Fibroblast of gingiva (primary cell): ENCODE data around the gene NAALADL2.

Experiments
- DNase-seq: peaks from one replicate; pipeline ENCODE4 v3.0.0-alpha.2; 2011; ENCODE audit warnings: low read depth

The NAALADL2 gene

DNA sequence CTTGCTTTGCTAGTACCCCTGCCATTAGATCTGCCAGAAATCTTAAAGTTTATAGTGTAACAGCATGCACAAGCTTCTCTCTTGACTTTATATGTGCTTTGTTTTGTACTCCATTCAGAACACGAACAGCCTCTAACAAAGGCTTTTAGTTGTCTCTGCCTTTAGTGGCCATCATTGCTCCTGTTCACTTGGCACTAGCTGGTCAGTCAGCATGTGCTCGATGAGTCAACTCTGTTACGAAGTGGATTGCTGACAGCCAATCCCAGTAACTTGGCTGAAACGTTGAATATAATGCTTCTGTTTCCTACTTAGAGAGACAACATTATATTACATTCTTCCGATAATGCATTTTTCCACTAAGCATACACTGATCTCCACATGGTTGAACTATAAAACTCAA, 349.2 kb downstream of the NAALADL2 start:
- DNase-seq: peak; percentile 11

GRCh38 chr3:175211466-175211865, 352.3 kb downstream of the NAALADL2 start:
- DNase-seq: no peak

GRCh38 chr3:175212896-175213295, 353.8 kb downstream of the NAALADL2 start:
- peak; percentile 55 for DNase-seq

- no peak for DNase-seq
Observed at GRCh38 chr3:175214216-175214615, 355.1 kb downstream of the NAALADL2 start.

DNA sequence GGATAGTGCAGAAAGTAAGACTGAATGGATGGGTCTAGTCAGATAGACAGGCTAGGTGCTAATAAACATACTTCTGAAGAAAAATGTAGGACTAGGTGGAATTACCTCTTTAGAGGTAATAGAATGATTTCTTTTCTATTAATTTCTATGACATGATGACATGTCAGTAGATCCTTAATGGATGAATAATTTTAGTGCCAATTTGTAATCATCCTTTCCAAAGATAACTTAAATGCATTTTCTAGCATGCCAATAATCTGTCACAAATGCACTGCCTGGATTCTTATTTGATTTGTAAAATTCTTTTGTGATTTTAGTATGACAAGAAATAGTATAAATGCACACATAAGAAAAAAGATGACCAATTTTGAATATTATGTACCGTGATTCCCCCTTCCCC, 356.7 kb downstream of the NAALADL2 start:
- no peak for DNase-seq

GRCh38 chr3:175222356-175222755, 363.2 kb downstream of the NAALADL2 start:
- DNase-seq: no peak

- no peak for DNase-seq
Observed at GRCh38 chr3:175224051-175224450, 364.9 kb downstream of the NAALADL2 start.

DNA sequence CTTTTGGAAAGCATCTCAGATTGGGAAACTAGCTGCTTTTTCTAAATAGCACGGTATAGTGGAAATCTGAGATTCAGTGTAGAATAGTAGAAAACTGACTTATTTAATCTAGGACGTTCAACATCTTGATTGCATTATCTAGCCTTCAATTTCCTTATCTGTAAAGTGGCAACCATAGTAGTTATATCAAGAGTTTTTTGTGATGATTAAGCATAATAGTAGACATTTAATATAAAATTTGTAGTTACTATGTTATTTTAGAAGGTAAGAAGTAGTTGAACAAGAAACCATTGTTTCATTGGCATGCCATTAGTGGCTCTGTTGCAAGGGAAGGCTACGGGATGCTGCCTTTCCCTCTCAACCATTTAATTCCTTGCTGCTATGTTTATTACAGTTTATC, 367.3 kb downstream of the NAALADL2 start:
- DNase-seq: no peak

GRCh38 chr3:175227126-175227525, 368.0 kb downstream of the NAALADL2 start:
- DNase-seq: no peak

DNA sequence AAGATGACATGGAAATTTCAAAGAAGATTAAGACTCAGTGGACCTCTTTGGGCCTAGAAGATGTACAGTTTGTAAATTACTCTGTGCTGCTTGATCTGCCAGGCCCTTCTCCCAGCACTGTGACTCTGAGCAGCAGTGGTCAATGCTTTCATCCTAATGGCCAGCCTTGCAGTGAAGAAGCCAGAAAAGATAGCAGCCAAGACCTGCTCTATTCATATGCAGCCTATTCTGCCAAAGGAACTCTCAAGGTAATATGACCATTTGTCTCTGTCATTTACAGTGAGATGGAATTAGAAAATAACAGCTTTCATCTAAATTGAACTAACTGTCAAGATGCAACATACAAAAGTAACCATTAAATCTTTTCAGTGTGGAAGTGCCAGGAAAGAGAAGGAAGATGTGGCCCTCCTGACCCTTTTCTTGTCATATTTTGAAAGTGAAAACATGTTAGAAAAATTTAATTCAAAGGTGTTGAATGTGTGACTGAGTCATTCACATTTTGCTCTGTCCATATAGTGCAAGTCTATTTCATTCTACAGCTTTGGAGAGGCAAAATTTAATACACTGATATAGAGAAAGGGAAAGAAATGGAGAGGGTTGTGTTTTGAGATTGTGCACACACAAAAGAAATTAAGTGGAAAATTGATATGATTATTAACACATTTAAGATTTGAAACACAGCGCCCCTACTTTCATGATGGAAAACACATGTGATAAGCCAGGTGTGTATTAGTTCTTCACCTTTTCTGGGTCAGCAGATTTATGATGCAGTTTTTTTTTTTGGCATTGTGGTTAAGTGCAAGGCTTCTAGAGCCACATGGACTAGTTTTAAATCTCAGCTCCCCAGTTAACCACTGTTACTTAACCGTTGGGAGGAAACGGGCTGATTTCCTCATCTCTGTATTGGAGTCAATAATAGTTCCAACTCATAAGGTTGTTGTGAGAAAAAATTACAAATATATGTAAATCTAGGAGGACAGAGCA, 375.1 kb downstream of the NAALADL2 start:
- no peak for DNase-seq

DNA sequence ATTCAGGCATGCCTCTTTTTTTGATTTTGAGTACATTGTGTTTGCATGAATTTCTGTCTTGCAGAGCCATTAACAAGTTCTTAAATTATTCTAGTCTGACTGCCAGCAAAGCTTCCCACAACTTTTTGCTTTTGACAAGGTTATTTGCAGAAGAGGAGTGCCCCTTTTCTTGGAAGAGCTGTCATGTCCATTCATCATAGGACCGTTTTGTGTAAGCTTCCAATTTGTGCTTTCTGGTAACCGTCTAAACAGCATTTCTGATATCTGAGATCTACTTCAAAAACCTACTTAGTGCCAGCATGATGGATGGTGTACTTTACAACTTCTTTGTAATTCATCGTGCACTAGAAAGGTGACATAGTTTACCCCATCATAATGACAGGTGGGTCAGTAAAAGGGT, 379.7 kb downstream of the NAALADL2 start:
- DNase-seq: no peak

DNA sequence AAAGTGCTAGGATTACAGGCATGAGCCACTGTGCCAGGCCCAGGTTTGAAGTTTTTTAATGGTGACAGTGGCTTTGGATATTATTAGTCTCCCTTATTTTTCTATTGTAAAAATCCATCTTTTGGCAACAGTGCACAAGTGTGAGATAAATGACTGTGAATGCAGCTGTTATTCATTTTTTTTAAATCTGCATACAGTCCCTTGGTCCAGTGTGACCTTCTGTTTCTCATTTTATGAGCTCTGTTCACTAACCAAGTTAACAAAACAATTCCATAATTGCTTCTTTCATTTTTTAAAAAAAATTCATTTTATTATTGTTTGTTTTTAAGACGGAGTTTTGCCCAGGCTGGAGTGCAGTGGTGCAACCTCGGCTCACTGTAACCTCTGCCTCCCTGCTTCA, 381.8 kb downstream of the NAALADL2 start:
- DNase-seq: peak; percentile 53

DNA sequence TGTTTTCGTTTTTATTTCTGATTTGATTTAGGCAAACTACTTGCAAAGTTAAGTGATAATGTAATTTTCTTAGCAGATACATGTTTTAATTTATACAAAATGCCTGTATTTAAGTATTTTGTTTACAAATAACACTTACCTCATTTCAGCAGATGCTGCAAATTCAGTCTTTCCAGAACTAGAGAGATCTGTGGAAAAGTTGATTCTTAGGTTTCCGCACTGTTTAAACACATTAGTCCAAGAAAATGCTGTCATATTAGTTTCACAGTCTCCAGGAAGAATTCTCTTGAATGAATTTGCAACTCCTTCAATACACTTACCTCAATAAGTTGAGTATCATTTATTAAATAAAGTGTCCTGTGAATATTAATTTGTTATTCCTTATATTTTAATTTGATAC, 383.1 kb downstream of the NAALADL2 start:
- DNase-seq: no peak

GRCh38 chr3:175246234-175246633, 387.1 kb downstream of the NAALADL2 start:
- DNase-seq: no peak

DNA sequence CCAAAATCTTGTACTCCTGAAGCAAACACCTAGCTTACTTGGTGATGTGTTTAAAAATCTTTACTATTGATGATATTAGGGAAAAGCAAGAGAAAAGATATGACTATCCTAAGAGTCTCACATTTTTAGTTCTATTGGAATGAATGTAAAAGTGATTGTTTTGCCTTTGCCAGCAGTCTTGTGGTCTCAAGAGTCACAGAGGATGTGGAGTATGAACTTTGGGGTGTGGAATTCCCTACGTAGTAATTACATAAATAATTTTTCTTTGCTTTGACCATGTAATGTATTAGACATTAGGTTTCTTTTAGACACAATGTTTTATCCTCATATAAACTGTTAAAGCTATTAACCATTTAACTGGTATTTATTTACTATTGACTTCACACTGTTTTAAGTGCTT, 387.6 kb downstream of the NAALADL2 start:
- no peak for DNase-seq

- DNase-seq: no peak
Observed at GRCh38 chr3:175247629-175248028, 388.5 kb downstream of the NAALADL2 start.

GRCh38 chr3:175248832-175249231, 389.7 kb downstream of the NAALADL2 start:
- DNase-seq: no peak

- peak; percentile 60 for DNase-seq
Observed at GRCh38 chr3:175255698-175256097, 396.6 kb downstream of the NAALADL2 start.

DNA sequence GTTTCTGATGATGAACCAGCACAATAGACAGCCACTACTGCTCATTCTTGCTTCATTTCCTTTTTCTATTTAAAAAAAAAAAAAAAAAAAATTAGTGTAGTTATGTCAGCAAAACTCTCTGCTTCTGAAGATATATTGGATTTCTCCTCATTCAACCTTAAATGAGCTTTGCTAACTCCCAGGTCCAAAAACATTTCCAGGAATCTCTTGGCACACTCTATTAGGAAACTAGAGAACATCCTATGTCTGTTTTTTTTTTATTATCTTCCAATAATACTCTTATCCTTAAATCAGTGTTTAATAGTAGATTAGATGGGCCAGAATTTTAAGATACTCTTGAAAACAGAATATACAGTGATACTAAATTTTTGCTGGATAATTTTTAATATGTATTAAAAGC, 398.0 kb downstream of the NAALADL2 start:
- no peak for DNase-seq

DNA sequence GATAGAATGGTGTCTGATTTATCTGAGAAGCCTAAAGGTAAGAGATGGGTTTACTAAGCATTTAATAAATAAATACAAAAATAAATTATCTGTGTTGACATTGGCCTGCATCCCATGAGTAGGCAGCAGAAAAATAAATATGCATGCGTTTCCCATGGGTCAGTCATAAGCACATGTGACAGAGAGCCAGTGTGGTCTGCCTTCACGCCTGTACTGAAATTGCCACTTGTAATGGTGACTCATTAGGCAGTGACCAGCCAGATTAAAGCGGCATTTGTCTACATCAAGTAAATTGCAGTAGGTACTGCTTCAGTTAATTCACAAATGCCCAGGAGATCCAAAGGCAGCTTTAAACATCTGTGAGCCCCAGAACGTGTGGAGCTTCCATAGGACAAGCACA, 399.6 kb downstream of the NAALADL2 start:
- peak; percentile 29 for DNase-seq

- DNase-seq: peak; percentile 6
Observed at GRCh38 chr3:175260145-175260794, 401.1 kb downstream of the NAALADL2 start.

DNA sequence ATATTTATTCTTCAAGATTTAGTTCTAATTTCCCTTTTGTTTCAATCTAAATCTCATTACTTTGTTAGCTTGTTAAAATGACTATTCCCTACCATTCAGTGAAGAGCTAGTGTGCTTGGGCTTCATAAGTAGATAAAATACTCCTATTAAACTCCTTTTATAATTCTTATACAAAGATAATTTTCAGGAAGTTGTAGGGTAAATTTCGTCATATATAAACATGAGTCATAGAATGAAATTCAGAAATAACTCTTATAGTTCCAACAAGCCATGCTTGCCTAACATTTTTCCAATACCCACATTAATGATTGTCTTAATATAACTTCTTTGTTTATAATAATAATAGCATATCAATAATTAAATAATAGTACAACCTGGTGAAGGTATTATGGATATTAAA, 407.3 kb downstream of the NAALADL2 start:
- DNase-seq: peak; percentile 34

DNA sequence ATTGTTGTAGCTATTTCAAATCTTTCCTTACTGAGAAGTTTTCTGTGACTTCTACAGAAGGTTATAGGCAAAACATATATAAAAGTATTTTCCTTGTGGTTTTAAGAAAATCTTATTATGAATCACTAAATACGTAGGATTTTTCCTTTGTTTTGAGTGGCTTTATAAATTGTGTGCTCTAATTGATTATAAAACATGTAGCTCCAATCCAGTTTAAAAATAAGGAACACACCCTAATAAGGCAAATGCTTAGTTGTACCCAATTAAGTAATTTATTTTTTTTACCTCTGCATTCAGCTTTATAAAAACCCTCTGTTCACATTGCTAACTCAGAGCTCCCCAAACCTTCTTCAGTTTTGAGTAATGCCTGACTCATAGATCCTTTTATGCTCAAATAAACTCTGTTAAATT, 408.0 kb downstream of the NAALADL2 start:
- peak; percentile 12 for DNase-seq
